DND-41 (cell line): ENCODE results near the gene LRRC32.

ENCODE experiments used
- EZH2 ChIP-seq: IDR thresholded peaks from 3 replicates; pipeline ENCODE4 v1.6.1; 2012; ENCODE audit warnings: borderline replicate concordance, low read depth, mild to moderate bottlenecking, moderate library complexity, low read length, inconsistent platforms; ENCODE audit not compliant: severe bottlenecking
- TF ChIP-seq, protein P1 (sequence below): IDR thresholded peaks from 2 replicates; pipeline ENCODE4 v1.5.1; 2012; ENCODE audit warnings: borderline replicate concordance, low read length, moderate library complexity, mild to moderate bottlenecking; ENCODE audit not compliant: poor library complexity, severe bottlenecking; ENCODE audit errors: extremely low read depth

DNA sequence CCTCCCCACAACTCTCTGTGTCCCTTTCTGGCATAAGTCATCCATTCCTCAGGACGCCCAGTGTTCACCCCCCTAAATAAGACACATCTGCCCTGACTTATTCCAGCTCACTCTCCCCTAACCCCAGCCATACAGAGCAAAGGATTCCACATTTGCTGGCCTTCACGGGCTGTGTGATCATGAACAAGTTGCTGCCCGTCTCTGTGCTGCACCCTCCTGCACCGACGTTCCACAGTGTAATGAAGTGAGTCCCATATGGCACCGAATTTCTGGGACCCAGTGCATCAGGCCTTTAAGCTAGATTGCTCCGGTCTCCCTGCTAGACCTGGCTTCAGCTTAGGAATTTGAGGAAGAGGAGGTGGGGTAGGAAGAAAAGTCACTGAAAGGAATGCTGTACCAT, 22.4 kb upstream of the LRRC32 start:
- TF ChIP-seq, protein P1, sequence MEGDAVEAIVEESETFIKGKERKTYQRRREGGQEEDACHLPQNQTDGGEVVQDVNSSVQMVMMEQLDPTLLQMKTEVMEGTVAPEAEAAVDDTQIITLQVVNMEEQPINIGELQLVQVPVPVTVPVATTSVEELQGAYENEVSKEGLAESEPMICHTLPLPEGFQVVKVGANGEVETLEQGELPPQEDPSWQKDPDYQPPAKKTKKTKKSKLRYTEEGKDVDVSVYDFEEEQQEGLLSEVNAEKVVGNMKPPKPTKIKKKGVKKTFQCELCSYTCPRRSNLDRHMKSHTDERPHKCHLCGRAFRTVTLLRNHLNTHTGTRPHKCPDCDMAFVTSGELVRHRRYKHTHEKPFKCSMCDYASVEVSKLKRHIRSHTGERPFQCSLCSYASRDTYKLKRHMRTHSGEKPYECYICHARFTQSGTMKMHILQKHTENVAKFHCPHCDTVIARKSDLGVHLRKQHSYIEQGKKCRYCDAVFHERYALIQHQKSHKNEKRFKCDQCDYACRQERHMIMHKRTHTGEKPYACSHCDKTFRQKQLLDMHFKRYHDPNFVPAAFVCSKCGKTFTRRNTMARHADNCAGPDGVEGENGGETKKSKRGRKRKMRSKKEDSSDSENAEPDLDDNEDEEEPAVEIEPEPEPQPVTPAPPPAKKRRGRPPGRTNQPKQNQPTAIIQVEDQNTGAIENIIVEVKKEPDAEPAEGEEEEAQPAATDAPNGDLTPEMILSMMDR: no peak
- no peak for TF ChIP-seq EZH2
